GM23338 (cell line): ENCODE data around the gene DIDO1.

ENCODE experiments used
- CREB1 ChIP-seq: fragments of 250-450 bp; sonication (Bioruptor Pico); IDR thresholded peaks from 2 replicates; pipeline ENCODE4 v1.5.0; 2020; ENCODE audit warnings: low read depth, mild to moderate bottlenecking, moderate library complexity
- EZH2 ChIP-seq: fragments of 200-600 bp; sonication (generic); IDR thresholded peaks from one replicate; pipeline ENCODE4 v1.8.0; 2017; ENCODE audit warnings: antibody characterized with exemption, mild to moderate bottlenecking, low read depth; ENCODE audit not compliant: unreplicated experiment
- EZH2phosphoT487 ChIP-seq: fragments of 200-600 bp; sonication (generic); IDR thresholded peaks from one replicate; pipeline ENCODE4 v1.8.1; 2018; ENCODE audit warnings: antibody characterized with exemption; ENCODE audit not compliant: unreplicated experiment
- NANOG ChIP-seq: IDR thresholded peaks from 2 replicates; pipeline ENCODE4 v1.6.1; 2016; ENCODE audit warnings: antibody characterized with exemption, borderline replicate concordance
- POLR2AphosphoS5 ChIP-seq: IDR thresholded peaks from 2 replicates; pipeline ENCODE4 v1.6.1; 2016; ENCODE audit warnings: antibody characterized with exemption, low read depth
- STAT1 ChIP-seq: IDR thresholded peaks from one replicate; pipeline ENCODE4 v1.6.1; 2016; ENCODE audit warnings: antibody characterized with exemption; ENCODE audit not compliant: unreplicated experiment
- ZNF114 ChIP-seq: fragments of 250-450 bp; sonication (Bioruptor Pico); IDR thresholded peaks from 2 replicates; pipeline ENCODE4 v1.5.0; 2020; ENCODE audit warnings: mild to moderate bottlenecking, moderate library complexity
- ZNF331 ChIP-seq: fragments of 250-450 bp; sonication (Bioruptor Pico); IDR thresholded peaks from 2 replicates; pipeline ENCODE4 v1.5.0; 2020; ENCODE audit warnings: low read depth, mild to moderate bottlenecking, moderate library complexity
- TF ChIP-seq, protein P1 (sequence below), 2 experiments: fragments of 200-600 bp in 1 of 2; sonication (generic) in 1 of 2; conservative IDR thresholded peaks; 2 replicates each; pipeline versions ENCODE4 v1.5.1 to v1.6.1; 2016 to 2017; ENCODE audit warnings: antibody characterized with exemption in 2 of 2, low read depth in 2 of 2, mild to moderate bottlenecking in 2 of 2, moderate library complexity in 1 of 2
- TF ChIP-seq, protein P2 (sequence below): IDR thresholded peaks from one replicate; pipeline ENCODE4 v1.6.1; 2018; ENCODE audit warnings: antibody characterized with exemption; ENCODE audit not compliant: unreplicated experiment
- TF ChIP-seq, protein P3 (sequence below): IDR thresholded peaks from 2 replicates; pipeline ENCODE4 v1.6.1; 2016; ENCODE audit warnings: antibody characterized with exemption

DNA sequence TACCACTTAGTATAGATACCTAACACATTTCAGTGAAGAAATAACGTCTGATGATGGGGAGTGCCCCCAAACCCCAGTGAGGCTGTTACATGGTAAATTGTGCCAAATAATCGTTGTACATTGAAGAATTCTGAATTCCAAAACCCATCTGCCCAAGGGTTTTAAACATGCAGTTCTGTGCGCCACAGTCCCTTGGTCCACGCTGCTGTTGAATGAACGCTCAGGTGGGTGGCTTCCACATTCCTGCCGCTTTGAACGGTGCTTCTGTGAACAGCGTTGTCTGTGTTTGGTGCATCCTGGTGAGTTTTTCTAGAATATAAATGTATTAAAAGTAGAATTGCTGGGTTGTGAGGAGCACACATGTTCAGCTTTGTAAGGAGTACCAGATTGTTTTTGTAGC, 14.6 kb upstream of the DIDO1 start:
- TF ChIP-seq, protein P1, sequence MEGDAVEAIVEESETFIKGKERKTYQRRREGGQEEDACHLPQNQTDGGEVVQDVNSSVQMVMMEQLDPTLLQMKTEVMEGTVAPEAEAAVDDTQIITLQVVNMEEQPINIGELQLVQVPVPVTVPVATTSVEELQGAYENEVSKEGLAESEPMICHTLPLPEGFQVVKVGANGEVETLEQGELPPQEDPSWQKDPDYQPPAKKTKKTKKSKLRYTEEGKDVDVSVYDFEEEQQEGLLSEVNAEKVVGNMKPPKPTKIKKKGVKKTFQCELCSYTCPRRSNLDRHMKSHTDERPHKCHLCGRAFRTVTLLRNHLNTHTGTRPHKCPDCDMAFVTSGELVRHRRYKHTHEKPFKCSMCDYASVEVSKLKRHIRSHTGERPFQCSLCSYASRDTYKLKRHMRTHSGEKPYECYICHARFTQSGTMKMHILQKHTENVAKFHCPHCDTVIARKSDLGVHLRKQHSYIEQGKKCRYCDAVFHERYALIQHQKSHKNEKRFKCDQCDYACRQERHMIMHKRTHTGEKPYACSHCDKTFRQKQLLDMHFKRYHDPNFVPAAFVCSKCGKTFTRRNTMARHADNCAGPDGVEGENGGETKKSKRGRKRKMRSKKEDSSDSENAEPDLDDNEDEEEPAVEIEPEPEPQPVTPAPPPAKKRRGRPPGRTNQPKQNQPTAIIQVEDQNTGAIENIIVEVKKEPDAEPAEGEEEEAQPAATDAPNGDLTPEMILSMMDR (conservative IDR thresholded peaks at IDR 0.05; ENCODE audit: low read depth in 2 of 2) = no peak
- TF ChIP-seq POLR2AphosphoS5 (no peak), EZH2 (no peak), EZH2phosphoT487 (no peak), STAT1 (no peak), NANOG (no peak), ZNF114 (CRISPR knock-in tag) (no peak), CREB1 (CRISPR knock-in tag) (no peak), ZNF331 (CRISPR knock-in tag) (no peak)
- TF ChIP-seq, protein P2, sequence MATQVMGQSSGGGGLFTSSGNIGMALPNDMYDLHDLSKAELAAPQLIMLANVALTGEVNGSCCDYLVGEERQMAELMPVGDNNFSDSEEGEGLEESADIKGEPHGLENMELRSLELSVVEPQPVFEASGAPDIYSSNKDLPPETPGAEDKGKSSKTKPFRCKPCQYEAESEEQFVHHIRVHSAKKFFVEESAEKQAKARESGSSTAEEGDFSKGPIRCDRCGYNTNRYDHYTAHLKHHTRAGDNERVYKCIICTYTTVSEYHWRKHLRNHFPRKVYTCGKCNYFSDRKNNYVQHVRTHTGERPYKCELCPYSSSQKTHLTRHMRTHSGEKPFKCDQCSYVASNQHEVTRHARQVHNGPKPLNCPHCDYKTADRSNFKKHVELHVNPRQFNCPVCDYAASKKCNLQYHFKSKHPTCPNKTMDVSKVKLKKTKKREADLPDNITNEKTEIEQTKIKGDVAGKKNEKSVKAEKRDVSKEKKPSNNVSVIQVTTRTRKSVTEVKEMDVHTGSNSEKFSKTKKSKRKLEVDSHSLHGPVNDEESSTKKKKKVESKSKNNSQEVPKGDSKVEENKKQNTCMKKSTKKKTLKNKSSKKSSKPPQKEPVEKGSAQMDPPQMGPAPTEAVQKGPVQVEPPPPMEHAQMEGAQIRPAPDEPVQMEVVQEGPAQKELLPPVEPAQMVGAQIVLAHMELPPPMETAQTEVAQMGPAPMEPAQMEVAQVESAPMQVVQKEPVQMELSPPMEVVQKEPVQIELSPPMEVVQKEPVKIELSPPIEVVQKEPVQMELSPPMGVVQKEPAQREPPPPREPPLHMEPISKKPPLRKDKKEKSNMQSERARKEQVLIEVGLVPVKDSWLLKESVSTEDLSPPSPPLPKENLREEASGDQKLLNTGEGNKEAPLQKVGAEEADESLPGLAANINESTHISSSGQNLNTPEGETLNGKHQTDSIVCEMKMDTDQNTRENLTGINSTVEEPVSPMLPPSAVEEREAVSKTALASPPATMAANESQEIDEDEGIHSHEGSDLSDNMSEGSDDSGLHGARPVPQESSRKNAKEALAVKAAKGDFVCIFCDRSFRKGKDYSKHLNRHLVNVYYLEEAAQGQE = no peak
- TF ChIP-seq, protein P3, sequence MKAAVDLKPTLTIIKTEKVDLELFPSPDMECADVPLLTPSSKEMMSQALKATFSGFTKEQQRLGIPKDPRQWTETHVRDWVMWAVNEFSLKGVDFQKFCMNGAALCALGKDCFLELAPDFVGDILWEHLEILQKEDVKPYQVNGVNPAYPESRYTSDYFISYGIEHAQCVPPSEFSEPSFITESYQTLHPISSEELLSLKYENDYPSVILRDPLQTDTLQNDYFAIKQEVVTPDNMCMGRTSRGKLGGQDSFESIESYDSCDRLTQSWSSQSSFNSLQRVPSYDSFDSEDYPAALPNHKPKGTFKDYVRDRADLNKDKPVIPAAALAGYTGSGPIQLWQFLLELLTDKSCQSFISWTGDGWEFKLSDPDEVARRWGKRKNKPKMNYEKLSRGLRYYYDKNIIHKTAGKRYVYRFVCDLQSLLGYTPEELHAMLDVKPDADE = no peak
